Thyroid gland (tissue), 4 donors: ENCODE measurements around the gene NRROS. TPM values are rescaled to one million over a fixed set of nuclear protein-coding genes. Genes with fewer than 3 reads are reported as not detected.

Experiments
- DNase-seq, 2 donors: peaks; one replicate each; pipeline ENCODE4 v3.0.0-alpha.2; 2019
- H3K27ac ChIP-seq, 3 donors: fragments of 200-600 bp; sonication (generic); 1 replicate in 2 of 3; 2 replicates in 1 of 3; pipeline ENCODE4 v1.5.1; 2016 to 2019; ENCODE audit warnings: mild to moderate bottlenecking in 1 of 3, moderate library complexity in 1 of 3
- H3K27me3 ChIP-seq: fragments of 200-600 bp; sonication (generic); one replicate; pipeline ENCODE4 v1.5.1; 2019
- H3K36me3 ChIP-seq, 2 donors: fragments of 200-600 bp; sonication (generic); one replicate each; pipeline ENCODE4 v1.5.1; 2016 to 2019
- H3K4me1 ChIP-seq, 2 donors: fragments of 200-600 bp; sonication (generic); one replicate each; pipeline ENCODE4 v1.5.1; 2017 to 2019
- H3K4me3 ChIP-seq, 3 donors: fragments of 200-600 bp; sonication (generic); replicated peaks in 1 of 3; 1 replicate in 2 of 3; 2 replicates in 1 of 3; pipeline ENCODE4 v1.5.1; 2016; ENCODE audit warnings: mild to moderate bottlenecking in 1 of 3
- H3K9me3 ChIP-seq: fragments of 200-600 bp; sonication (generic); one replicate; pipeline ENCODE4 v1.5.1; 2017
- CTCF ChIP-seq, 6 experiments: fragments of 200-600 bp in 3 of 6; fragments of 450-650 bp in 3 of 6; sonication (generic) in 3 of 6; IDR thresholded peaks; one replicate each; pipeline ENCODE4 v1.5.1; 2016 to 2019; ENCODE audit warnings: antibody characterized with exemption in 6 of 6, mild to moderate bottlenecking in 2 of 6, inconsistent platforms in 1 of 6, moderate library complexity in 1 of 6
- POLR2A ChIP-seq, 2 donors: fragments of 450-650 bp; IDR thresholded peaks; one replicate each; pipeline ENCODE4 v1.6.1; 2017; ENCODE audit warnings: antibody characterized with exemption in 2 of 2, mild to moderate bottlenecking in 2 of 2, moderate library complexity in 1 of 2
- WGBS, 2 donors: methylation state at CpG; one replicate each; pipeline ENCODE4 v1.1.5; 2017; 5-methylcytosine and 5-hydroxymethylcytosine counted together
- intact Hi-C: fragments of 100-400 bp; cut with DNase I; formaldehyde crosslinking; loops from one replicate; pipeline ENCODE4 v1.15.1; 2023
- total RNA-seq, 4 donors: library from RNA; depleted of rRNA; stranded (reverse); fragments of >200 nt; gene quantifications; one replicate each; pipeline ENCODE4 v1.2.3, GENCODE V29; 2016

The NRROS gene
- total RNA-seq, 4 donors from 2014 or later, result 1.2 to 3.9 (median 1.7) TPM

GRCh38 chr3:196691386-196691785 lies 51.9 kb downstream of the NRROS start:
- Histone ChIP-seq H3K4me1 (peaks cover 0 to 4% of the 10 kb centered on the region in 2 donors), H3K27me3 (no peaks in the 10 kb centered on the region), H3K27ac (no peak overlapping the region), H3K9me3 (no peaks in the 10 kb centered on the region), H3K4me3 (no peak overlapping the region), H3K36me3 (no peaks in the 10 kb centered on the region)
- 77 to 88% methylated on average over 8 of the region's 8 CpGs for WGBS, 2 donors
- TF ChIP-seq CTCF (IDR thresholded peaks at IDR 0.05) (no peak), POLR2A (IDR thresholded peaks at IDR 0.05) (no peak)
- no peak for DNase-seq
- intact Hi-C loops, result no loop called here

GRCh38 chr3:196694202-196694638 lies 54.7 kb downstream of the NRROS start:
- WGBS, 2 donors, result 8 to 33% methylated on average over 1 of the region's 1 CpG
- DNase-seq, result no peak
- intact Hi-C loops, result no loop called here

GRCh38 chr3:196694941-196695848 lies 55.7 kb downstream of the NRROS start:
- 95% methylated on average over 17 of the region's 17 CpGs for WGBS, 2 donors
- DNase-seq, result no peak
- Histone ChIP-seq H3K27me3 (no peaks in the 10 kb centered on the region), H3K9me3 (no peaks in the 10 kb centered on the region), H3K4me3 (no peak overlapping the region), H3K27ac (no peak overlapping the region), H3K36me3 (no peaks in the 10 kb centered on the region), H3K4me1 (no peaks in the 10 kb centered on the region)
- intact Hi-C loops, result no loop called here
- TF ChIP-seq POLR2A (IDR thresholded peaks at IDR 0.05) (no peak), CTCF (IDR thresholded peaks at IDR 0.05) (no peak)

More at GRCh38 chr3:196694202-196694638, 54.7 kb downstream of the NRROS start:
- Histone ChIP-seq H3K4me1 (no peaks in the 10 kb centered on the region), H3K4me3 (no peak overlapping the region), H3K36me3 (no peaks in the 10 kb centered on the region), H3K27ac (no peak overlapping the region), H3K27me3 (no peaks in the 10 kb centered on the region), H3K9me3 (no peaks in the 10 kb centered on the region)
- no peak for TF ChIP-seq CTCF (IDR thresholded peaks at IDR 0.05)
- TF ChIP-seq POLR2A (IDR thresholded peaks at IDR 0.05), result no peak

- no peak overlapping the region for H3K27ac ChIP-seq
- WGBS, 2 donors, result 87 to 93% methylated on average over 5 of the region's 5 CpGs
- no peaks in the 10 kb centered on the region for H3K4me1 ChIP-seq
- TF ChIP-seq CTCF (IDR thresholded peaks at IDR 0.05), result no peak
- no peak overlapping the region for H3K4me3 ChIP-seq
- no peaks in the 10 kb centered on the region for H3K9me3 ChIP-seq
- intact Hi-C loops, result no loop called here
- no peak for DNase-seq
- no peaks in the 10 kb centered on the region for H3K36me3 ChIP-seq
- H3K27me3 ChIP-seq, result no peaks in the 10 kb centered on the region
These were observed 56.3 kb downstream of the NRROS start for GRCh38 chr3:196695849-196696226.

- Histone ChIP-seq H3K36me3 (no peaks in the 10 kb centered on the region), H3K9me3 (no peaks in the 10 kb centered on the region), H3K4me3 (no peak overlapping the region), H3K4me1 (no peaks in the 10 kb centered on the region), H3K27ac (no peak overlapping the region), H3K27me3 (no peaks in the 10 kb centered on the region)
- no peak for DNase-seq
- intact Hi-C loops, result no loop called here
- TF ChIP-seq POLR2A (IDR thresholded peaks at IDR 0.05) (no peak), CTCF (IDR thresholded peaks at IDR 0.05) (no peak)
- WGBS, 2 donors, result 77 to 88% methylated on average over 5 of the region's 5 CpGs
These were observed 57.8 kb downstream of the NRROS start for GRCh38 chr3:196697270-196697669.
